Activated CD4-positive, alpha-beta T cell treated with anti-CD3 and anti-CD28 coated beads, Interleukin-2, amount 50 U/mL, for 48 hours (primary cell): ENCODE results near the gene KRT78.

Source experiments
- DNase-seq, 2 experiments: peaks; one replicate each; pipeline ENCODE4 v3.0.0-alpha.2; 2020

The KRT78 gene

DNA sequence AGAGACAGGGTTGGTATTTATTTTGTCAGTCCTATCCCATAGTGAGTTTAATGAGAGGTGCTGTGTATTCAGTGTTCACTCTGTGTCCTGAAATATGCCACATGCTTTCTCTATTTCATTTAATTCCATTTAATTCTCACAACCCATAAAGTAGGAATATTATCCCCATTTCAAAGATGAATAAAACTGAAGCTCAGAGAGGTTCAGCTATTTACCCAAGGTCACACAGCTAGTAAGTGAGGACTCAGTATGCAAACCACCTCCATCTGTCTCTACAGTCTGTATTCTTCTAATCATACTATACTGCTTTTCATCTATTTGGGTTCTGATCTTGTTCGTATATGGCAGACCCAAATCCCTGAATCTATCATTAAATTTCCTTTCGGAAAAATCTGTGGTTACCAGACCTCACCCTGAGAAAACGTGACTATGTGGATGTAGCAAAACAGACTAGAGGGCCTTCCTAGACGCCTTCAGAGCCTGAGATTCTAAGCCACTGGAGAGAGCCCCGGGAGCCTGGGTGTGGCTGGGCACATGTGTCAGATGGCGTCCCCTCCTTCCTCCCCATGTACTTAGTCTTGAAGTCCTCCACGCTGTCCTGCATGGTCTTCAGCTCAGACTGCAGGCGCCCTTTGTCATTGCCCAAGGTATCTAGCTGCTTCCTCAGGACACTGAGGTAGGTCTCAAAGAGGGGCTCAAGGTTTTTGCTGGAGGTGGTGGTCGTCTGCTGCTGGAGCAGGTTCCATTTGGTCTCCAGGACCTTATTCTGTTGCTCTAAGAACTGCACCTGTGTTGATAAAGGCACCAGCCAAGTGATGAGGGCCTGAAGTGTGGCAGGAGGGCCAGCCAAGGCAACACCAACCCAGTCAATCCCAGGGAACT is 37.4 kb downstream of the KRT78 start:
- no peak for DNase-seq

DNA sequence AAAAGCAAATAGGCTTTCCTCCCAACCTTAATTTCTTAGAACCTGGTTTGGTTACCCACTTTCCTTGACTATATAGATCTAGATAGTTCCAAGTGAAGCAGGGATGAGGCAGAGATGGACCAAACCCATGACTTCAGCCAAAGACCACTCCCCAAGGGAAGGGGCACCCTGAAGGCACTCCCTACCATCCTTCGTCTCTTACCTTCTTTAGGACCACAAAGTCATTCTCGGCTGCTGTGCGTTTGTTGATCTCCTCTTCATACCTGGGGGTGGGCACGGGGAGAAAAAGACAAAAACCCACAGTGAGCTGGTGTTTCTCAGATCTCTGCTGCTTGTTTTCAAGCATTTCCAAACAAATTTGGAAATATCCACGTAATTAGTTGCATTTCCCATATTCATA is 38.2 kb downstream of the KRT78 start:
- DNase-seq: no peak

DNA sequence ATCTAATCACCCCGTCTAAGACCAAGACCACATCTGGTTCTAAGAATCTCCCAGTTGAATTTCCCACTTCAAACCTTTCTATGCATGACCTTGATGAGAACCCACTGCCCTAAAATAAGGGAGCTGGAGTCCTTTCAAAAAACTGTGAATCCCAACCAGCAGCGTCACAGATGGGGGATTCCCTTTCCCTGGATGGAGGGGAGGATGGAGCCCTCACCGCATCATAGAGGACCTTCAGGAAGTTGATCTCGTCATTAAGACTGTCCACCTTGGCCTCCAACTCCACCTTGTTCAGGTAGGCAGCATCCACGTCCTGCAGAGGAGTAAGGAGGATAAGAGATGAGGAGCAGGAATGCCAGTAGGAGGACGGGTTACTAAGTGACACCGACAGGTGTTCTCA is 39.6 kb downstream of the KRT78 start:
- no peak for DNase-seq

DNA sequence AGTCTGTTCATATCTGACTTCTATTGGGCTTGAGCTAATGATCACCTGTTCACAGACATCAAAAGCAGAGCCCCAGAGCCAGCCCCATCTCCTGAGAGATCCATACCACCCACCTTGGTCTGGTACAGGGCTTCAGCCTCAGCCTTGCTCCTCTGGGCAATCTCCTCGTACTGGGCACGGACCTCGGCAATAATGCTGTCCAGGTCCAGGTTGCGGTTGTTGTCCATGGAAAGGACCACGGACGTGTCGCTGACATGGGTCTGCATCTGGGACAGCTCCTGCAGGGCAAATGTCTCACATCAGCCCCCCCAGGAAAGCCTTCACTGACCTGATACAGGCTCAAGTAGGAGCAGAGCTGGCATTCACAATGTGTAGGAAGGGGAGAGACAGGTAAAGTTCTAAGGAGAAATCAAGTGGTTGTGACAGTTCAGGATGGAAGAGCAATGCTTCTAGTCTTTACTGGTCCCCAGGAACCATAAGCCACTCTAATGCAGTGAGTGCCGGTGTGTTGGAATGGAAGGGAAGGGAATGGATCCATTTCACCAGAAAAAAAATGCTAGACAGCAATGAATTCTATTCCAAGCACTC is 40.1 kb downstream of the KRT78 start:
- no peak for DNase-seq

DNA sequence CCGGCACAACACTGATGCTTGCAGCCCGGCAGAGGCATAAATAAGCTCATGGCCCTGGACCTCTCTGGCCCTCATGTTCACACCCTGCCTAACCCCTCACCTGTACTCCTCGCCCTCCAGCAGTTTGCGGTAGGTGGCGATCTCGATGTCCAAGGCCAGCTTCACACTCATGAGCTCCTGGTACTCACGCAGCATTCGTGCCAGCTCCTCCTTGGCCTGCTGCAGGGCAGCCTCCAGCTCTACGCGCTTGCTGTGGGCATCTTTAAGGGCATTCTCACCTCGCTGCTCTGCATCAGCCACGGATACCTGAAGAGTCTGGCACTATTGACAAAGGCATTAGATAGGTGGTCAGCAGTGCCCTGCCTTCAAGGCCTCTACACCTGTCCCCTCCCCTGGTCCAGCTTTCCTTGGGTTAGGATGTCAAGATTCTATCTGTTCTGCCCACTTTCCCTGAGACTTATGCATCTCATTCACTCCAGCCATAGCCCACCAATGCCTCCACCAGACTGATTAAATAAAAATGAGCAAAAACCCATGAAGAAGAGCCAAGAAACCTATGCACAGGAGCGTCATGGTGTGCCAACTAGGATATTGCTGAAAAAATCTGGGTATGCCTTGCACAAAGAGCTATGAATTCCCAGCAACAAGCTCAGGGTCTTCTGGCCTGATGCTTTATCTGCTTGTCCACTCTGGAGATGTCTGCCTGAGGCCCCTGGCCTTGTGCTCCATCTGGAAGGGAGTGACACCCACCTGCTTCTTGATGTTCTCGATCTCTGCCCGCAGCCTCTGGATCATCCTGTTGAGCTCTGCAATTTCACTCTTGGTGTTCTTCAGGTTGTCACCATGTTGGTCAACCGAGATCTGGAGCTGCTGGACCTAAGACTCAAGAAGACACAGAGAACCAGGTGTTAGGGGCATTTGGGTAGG is 41.0 kb downstream of the KRT78 start:
- DNase-seq: no peak

DNA sequence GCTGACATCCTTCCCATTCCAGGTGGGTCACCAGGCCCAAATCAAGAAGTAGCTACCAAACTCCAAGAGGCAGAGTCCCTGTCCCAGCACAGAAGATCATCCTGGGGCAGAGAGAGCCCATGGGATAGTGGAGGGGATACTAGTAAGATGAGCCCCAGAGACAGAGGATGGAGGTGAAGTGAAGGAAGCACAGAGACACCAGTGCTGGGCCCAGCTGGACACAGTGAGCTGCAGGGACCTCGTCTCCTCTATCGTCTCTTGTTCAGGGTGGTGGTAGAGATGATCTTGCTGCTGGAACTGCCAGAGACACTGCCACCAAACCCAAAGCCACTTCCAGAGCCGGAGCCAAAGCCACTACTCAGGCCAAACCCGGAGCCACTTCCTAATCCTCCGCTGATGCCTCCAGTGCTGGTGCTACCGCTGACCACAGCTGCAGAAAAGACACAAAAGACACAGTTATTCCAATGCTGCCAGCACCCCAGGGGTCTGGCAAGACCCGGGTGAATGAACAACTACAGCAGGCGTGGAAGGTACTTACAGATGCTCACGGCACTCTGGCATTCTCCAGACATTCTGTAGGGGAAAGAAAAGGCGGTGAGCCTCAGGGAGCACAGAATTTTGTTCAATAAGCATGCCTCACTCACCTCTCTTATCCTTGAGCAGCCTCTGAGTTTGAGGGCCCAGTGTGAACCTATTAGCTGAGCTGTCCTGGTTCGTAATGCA is 41.8 kb downstream of the KRT78 start:
- no peak for DNase-seq

DNA sequence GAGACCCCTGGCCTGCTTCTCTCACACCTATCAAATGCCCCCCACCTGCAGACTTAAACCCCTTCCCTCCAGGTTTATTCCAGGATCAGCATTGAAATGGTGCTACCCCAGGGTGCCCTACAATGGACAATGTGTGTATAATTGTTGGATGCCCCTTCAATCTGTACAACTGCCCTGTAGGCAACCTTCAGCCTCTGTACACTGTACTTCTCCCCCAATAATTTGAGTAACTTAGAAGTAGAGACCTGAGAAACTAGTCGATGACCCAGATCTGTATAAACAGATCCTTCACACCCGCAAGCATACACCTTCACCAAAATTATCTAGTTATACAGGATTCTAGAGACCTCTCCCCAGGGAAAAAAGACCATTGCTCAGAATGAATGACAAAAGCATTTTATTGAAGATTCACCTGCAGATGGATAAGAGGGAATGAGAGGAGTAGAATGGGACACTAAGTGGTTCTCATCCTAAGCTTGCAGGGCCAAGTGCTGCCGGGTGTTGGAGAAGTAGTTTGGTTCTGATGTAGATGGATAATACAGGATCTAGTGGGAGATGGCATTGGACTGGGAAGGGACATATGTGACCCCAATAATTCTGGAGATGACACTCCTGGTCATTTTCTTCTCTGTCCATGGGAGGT is 42.5 kb downstream of the KRT78 start:
- no peak for DNase-seq

DNA sequence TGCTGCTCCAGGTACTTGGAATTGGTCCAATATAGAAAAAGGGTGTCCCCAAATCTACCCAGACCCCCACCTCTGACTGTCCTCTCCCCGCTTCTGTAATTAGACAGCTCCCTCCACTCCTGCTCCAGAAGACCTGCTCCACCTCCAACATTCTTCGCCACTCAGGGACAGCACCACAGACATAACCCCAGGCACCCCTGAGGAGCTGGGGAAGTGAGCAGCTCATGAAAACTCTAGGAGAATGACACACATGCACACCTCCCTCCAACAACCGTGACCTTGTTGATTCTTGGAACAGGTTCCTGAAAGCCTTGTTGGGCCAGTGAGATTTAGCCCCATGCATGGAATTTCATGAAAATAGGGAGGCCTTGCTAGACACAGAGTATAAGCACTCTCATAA is 43.1 kb downstream of the KRT78 start:
- DNase-seq: no peak

DNA sequence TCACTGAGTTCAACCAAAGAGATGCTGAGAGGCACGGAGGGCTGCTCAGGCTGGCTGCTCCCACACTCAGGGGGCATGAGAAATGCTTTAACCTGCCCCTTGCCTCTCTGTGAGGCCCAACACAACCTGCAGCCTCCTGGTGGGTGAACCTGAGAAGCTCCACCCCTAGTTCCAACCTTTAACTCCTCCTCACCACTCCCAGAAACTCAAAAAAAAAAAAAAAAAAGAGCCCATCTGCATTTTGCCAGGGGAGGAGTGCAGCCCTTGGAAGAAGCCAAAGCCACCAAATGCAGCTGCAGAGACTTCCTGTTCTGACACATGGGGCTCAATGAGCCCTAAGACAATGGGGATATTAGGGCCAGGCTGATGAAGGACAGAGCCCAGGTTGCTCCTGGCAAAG is 43.8 kb downstream of the KRT78 start:
- DNase-seq: no peak

DNA sequence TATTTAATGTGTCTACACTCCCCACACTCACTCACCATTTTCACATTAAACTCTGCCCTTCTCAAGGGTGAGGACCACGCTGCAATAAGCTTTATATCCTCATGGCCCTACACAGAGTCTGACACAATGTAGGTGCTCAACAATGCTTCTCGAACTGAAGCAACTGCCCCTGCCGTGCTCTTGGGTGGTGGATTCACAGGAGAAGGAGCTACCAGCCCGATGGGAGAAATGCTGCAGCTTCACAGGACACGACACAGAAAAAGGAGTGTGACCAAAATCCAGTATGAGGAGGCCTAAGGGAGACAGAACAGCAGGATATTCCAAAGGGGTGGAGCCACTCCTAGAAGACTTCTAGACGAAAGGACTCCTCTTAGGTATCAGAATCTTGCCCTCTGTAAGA is 46.4 kb downstream of the KRT78 start:
- DNase-seq: no peak

DNA sequence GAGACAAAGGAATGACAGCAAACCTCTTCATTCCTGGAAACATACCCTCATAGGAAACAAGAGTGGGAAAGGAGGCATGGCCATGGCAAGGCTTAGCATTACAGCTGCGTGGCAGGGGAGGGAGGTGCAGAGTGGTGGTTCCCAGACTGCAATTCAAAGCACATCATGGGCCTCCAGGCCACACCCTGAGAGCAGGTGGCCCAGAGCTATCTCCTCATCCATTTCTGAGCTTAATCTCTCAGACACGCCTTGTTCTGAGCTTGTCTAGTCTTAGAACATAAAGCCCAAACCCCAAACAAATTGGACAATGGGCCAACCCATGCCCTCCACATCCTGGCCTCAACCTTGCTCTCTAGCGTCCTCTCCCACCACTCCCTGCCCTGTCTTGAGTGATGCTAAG is 47.0 kb downstream of the KRT78 start:
- no peak for DNase-seq

DNA sequence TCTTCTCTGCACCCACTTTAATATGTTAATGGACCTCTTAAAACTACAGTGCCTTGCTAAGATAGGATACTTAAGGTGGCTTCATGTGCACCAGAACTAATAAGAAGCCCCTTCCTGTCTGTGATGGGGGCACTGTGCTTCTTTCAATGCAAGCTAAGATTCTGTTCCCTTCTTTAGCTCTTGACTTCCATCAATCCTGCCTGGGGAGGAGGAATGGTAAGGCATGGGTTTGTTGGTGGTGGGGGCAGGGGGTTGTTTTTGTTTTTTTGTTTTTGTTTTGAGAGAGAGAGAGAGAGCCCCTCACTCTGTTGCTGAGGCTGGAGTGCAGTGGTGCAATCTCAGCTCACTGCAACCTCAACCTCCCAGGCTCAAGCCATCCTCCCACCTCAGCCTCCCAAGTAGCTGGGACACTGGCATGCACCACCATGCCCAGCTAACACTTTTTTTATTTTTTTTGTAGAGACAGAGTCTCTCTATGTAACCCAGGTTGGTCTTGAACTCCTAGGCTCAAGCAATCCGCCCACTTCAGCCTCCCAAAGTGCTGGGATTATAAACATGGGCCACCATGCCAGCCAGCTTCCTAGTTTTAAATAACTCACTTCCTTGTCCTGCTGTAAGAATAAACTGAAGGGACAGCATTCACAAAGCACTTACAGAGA is 48.4 kb downstream of the KRT78 start:
- DNase-seq: no peak

DNA sequence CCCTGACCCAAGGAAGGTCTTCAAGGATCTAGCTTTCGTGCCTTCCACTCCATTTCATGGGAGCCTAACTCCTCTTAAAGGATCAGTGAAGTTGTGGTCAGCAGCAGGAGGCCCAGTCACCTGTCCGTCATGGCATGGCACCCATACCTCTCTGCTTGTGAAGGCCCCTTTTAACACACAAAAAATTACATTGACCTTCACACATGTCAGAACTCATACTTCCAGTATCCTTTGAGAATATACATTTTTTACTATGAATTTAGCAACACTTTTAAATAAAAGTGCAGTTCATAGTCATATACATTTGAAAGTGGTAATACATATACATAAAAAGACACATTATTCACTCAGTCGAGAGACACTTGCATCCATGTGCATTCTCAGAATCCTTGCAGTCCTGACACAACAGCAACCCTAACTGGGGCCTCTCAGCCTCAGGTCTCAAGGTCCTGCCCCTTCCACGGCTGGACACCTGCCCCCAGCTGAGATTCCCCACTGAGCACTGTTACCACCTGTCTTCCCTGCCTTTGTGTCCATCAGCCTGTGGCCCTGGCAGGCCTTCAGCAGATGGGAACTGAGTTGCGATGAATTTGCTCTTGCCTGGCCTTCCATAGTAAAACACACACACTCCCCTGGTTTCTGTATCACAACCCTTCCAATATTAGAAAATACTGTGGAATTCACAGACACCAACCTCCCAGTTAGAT is 49.1 kb downstream of the KRT78 start:
- no peak for DNase-seq

DNA sequence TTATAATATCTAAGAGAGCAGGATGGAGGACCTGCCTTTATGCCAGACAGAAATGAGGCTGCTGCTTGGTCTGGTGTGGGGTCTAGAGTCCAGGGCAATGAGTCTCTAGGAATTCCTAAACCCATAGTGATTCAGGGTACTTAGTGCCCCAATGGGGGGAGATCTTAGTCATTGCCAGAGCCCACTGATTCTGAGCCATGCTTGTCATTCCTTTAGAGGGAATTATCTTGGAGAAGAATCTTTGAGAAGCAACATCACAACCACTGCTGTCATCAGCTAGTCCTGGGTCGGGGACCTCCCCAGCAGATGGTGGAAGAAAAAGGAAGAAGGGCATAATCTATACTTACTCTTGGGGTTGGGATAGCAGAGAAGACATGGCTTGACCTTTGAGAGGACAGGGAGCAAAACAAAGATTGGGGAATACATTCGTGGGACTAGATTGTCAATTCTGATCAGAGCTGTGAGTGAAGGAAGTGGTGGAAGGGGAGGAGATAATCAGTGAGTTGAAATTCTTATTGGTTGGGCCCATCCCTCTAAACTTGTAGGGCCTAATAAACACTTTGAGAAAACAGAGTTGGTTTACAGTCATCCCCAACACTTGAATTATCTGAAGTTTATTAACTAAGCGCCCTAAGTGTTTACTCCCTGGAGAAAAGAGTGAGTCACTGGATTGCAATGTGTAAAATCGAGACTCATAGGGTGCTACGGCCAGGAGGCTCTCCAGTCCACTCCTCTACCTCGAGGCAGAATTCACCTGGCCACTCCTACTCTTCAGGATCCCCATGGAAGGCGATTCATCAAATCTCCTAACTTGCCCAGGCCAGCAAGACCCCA is 49.9 kb downstream of the KRT78 start:
- DNase-seq: no peak

DNA sequence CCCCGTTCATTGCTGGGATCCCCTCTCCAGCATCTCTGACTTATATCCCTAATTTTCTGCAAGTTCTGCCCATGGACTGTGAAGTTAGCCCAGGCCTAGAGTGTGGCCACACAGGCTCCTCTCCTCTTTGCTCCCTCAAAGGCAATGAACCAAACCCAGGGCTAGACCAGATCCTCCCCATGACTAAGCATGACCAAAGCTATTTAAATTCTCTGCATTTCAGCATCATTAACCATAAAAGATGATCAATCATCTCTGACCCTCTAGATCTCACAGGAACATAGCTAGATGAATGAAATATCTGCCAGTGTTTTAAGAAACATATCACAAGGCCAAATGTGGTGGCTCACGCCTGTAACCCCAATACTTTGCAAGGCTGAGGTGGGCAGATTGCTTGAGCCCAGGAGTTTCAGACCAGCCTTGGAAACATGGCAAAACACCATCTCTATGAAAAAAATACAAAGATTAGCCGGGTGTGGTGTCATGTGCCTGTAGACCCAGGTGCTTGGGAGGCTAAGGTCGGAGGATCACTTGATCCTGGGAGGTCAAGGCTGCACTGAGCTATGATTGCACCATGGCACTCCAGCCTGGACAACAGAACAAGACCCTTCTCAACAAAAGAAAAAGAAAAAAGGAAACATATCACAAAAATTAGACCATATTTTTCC is 50.7 kb downstream of the KRT78 start:
- no peak for DNase-seq

DNA sequence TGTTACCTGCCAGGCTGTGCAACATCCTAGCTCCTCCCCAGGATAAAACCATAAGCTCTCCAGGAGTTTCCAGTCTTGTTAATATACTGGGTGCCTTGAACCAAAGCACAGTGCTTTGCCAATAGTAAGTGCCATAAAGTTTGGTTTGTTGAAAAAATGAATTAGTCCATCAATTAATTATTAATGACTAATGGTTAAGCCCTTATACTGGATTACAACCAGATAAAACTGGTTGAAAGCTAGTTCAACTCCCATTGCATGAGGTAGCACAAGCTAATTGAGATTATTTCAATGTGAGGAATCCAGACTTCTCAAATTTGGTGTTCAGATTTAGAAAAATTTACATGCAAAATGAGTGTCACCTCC is 51.3 kb downstream of the KRT78 start:
- no peak for DNase-seq

DNA sequence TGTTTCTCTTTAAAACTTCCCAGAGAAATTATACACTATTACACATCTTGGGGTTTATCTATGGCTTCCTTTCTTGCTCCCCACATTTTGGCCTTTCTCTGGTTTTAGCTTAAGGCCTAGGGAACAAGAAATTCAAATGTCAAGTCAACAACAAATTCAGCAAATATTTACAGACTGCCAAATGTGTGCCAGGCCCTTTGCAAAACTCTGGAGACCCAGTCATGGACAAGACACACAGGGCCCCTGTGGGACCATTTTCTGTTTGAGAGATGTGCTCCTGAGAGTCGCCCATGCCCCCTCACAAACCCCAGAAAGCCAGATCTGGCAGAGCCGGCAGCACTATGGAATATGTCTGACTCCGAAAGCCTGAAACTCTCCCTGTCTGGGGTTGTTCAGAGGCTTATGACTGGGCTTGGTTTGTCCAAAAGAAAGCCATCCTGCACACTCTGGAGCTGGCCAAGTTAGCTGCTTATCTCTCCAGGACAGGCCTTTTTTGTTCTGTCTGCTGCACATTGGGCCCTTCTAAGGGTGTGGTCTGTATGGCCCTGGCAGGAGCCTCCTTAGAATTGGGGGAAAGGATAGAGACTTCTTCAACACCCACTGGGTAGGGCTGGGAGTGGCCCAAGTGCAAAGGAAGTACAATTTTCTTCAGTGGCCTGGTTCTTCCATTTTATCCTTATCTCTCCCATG is 51.8 kb downstream of the KRT78 start:
- no peak for DNase-seq

DNA sequence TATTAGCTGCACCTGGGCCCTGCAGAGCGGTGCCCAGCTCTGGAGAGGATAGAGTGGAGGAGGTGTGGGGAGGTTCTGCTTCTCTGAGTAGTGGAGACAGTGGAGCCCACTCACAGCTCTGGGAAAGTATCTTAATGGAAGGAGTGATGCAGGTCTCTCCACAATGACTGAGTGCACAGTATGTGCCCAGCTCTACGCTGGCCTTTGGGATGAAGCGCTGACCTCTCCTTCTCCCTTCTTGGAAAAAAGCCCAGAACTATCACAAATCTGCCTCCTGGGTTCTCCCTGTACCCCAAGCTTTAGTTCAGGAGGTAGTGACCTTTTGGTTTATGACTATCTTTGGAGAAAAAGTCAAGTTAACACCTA is 52.4 kb downstream of the KRT78 start:
- DNase-seq: no peak
